ENCODE results near the gene FAM240A. TPM values are rescaled to one million over a fixed set of nuclear protein-coding genes. Genes with fewer than 3 reads are reported as not detected.

FAM240A gene
- total RNA-seq, 1 experiment from 2014 or later = not detected

- Histone ChIP-seq H3K36me3 (ENCODE audit: control insufficient read depth in 1 of 2, insufficient read depth in 2 of 2, low read length in 2 of 2) (no peaks in the 10 kb centered on the region), H3K9ac (ENCODE audit: low read length) (no peak overlapping the region), H3K4me1 (ENCODE audit: control insufficient read depth in 1 of 2, insufficient read depth in 2 of 2, low read length in 2 of 2) (no peaks in the 10 kb centered on the region), H2AFZ (ENCODE audit: low read depth, low read length, poor library complexity, severe bottlenecking) (no peak overlapping the region), H4K20me1 (ENCODE audit: insufficient read depth) (no peaks in the 10 kb centered on the region), H3K4me2 (ENCODE audit: low read length) (no peak overlapping the region), H3K4me3 (replicated peaks in 1 of 2; ENCODE audit: low read depth in 1 of 2, low read length in 2 of 2) (no peak overlapping the region), H3K27me3 (ENCODE audit: insufficient read depth, low read length) (peaks cover 10% of the 10 kb centered on the region; the same call in 1 of the 2 replicates), H3K9me2 (ENCODE audit: insufficient read depth) (no peaks in the 10 kb centered on the region), H3K79me2 (ENCODE audit: insufficient read depth, low read length) (no peaks in the 10 kb centered on the region), H3K9me3 (ENCODE audit: control insufficient read depth in 1 of 2, insufficient read depth in 1 of 2, low read depth in 1 of 2, low read length in 2 of 2) (no peaks in the 10 kb centered on the region), H3K27ac (ENCODE audit: low read depth, low read length) (no peak overlapping the region)
- TF ChIP-seq CEBPB (IDR thresholded peaks at IDR 0.05; ENCODE audit: low read depth) (no peak), CTCF (IDR thresholded peaks at IDR 0.05 in 2 of 3, conservative IDR thresholded peaks at IDR 0.05 in 1 of 3; ENCODE audit: borderline replicate concordance in 1 of 3, insufficient read depth in 1 of 3, low read depth in 2 of 3, low read length in 2 of 3) (no peak), JUND (IDR thresholded peaks at IDR 0.05) (no peak), YY1 (IDR thresholded peaks at IDR 0.05; ENCODE audit: extremely low read depth, insufficient replicate concordance, low read depth, low read length) (no peak), ZNF274 (IDR thresholded peaks at IDR 0.05; ENCODE audit: low read depth, low read length) (no peak), SIN3A (IDR thresholded peaks at IDR 0.05; ENCODE audit: low read depth) (no peak), ZFX (IDR thresholded peaks at IDR 0.05) (no peak), SP1 (IDR thresholded peaks at IDR 0.05; ENCODE audit: low read depth) (no peak), EGR1 (IDR thresholded peaks at IDR 0.05; ENCODE audit: low read depth) (no peak), EZH2phosphoT487 (IDR thresholded peaks at IDR 0.05; ENCODE audit: borderline replicate concordance) (no peak), TCF7L2 (IDR thresholded peaks at IDR 0.05; ENCODE audit: borderline replicate concordance, extremely low read depth, insufficient read depth, insufficient read length) (no peak), CBX3 (IDR thresholded peaks at IDR 0.05; ENCODE audit: low read depth) (no peak), POLR2A (IDR thresholded peaks at IDR 0.05; ENCODE audit: borderline replicate concordance, extremely low read depth, insufficient read depth, insufficient read length) (no peak), REST (IDR thresholded peaks at IDR 0.05; ENCODE audit: low read depth) (no peak), EZH2 (IDR thresholded peaks at IDR 0.05) (no peak), POLR2AphosphoS5 (IDR thresholded peaks at IDR 0.05; ENCODE audit: low read depth, low read length) (no peak), ZBTB33 (IDR thresholded peaks at IDR 0.05; ENCODE audit: extremely low read depth, insufficient replicate concordance, low read length) (no peak)
- intact Hi-C loops (cut with micrococcal nuclease) = no loop called here
- DNase-seq (ENCODE audit: low read depth, low spot score) (no peak), ATAC-seq (no peak)
- RAD21 ChIA-PET (ENCODE audit: low non-redundant PET in 1 of 2, low total read pairs in 2 of 2, uncharacterized antibody in 2 of 2, unreplicated experiment in 2 of 2) = no interaction called here
- POLR2A ChIA-PET = no interaction called here
- no TSS peak for BruUV-seq (replicated peaks)
- CTCF ChIA-PET = no interaction called here
These were observed 1.1 kb downstream of the FAM240A start for GRCh38 chr3:46613313-46614005.
